IPS DF 4.7 (cell line): ENCODE results near the gene RANGRF.

ENCODE experiments used
- DNase-seq: peaks from one replicate; pipeline ENCODE4 v3.0.0-alpha.2; 2013; ENCODE audit warnings: low spot score; ENCODE audit errors: extremely low read depth

Gene RANGRF

DNA sequence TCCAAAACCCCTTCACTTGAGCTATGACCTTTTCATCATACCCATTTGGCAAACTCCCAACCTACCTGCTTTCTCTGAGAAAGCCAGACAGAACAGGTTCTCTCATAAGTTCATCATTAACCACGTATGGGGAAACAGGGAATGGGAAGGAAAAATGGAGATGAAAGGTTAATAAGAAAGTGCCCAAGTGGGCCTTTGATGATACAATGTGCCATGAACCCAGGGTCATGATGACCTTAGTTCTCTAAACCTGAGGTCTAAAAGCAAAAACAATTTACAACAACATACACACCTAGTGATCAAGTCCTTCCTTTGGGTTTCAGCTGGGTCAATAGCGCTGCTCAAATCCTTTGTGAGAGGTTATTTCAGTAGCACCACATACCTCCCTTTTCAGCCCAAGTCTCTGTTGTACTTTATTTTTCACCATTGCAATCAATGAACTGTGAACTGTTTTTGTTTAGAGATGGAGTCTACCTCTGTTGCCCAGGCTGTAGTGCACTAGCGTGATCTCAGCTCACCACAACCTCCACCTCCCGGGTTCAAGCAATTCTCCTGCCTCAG lies 14.5 kb upstream of the RANGRF start:
- no peak for DNase-seq

DNA sequence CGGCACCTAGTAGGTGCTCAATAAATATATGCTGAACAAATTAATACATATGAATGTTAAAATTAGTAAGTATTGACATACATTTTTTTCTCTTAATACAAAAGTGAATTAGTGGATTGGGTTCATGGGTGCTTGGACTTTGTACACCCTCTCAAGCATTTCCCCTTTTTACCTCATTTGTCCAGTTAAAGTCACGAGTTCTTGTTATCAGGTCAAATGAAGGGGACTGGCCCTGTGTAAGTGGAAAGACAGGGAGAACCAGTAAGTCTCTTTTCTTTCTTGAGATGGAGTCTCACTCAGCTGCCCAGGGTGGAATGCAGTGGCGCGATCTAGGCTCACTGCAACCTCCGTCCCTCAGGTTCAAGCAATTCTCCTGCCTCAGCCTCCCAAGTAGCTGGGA lies 13.7 kb upstream of the RANGRF start:
- no peak for DNase-seq

GRCh38 chr17:8275421-8276290 lies 12.8 kb upstream of the RANGRF start:
- no peak for DNase-seq

GRCh38 chr17:8277317-8277716 lies 11.2 kb upstream of the RANGRF start:
- DNase-seq: no peak

DNA sequence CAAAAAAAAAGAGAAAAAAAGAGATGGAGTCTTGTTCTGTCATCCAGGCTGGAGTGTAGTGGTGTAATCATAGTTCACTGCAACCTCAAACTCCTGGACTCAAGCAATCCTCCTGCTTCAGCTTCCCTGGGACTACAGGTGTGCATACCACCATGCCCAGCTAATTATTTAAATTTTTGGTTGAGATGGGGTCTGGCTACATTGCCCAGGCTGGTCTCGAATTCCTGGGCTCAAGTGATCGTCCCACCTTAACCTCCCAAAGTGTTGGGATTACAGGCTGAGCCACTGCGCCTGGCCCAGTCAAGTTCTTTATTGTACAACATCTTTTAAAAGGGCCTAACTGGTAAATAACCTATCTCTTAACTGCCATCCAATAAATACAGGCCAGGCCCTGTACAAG lies 6.1 kb upstream of the RANGRF start:
- no peak for DNase-seq

- DNase-seq: no peak
Observed at GRCh38 chr17:8283356-8283755, 5.1 kb upstream of the RANGRF start.

DNA sequence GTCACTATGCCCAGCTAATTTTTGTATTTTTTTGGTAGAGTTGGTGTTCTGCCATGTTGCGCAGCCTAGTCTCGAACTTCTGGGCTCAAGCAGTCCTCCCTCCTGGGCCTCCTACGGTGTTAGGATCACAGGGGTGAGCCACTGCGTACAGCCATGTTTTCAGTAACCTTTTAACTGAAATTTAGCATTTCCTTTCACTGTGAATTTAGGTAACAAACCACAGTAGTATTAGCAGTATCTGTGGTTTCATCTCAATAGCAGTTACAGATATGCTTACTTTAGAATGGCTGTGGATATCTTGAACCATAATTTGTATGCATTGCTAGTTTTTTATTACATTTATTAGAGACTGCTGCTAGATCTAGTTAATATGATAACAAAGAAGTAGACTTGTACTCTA lies 4.3 kb upstream of the RANGRF start:
- no peak for DNase-seq

GRCh38 chr17:8285270-8286181 lies 2.9 kb upstream of the RANGRF start:
- DNase-seq: no peak

DNA sequence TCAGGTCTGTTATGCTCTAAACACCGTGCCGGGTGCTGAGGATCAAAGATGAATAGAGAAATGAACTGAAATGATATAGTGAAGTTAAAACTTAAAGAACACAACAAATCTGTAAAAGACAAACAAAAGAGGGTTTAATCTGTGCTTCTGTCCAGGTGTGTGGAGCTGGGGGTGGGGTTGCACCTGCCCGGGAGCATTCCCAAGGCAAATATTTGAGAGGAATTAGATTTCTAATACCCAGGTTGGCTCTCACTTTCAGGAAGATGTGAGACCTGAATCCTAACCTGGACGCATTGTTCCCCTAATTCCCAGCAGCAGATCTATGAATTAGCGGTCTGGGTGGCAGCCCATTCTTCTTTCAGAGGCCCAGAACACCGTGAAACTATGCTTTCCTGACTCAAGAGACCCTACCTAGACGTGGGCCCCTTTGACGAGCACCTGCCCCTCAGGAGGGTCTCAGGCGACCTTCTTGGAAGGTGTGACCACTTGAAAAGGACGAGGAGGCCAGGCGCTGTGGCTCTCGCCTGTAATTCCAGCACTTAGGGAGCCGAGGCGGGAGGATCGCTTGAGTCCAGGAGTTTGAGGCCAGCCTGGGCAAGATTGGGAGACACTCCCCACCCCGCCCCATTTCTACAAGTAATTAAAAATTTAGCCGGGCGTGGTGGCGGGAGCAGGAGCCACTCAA lies 677 bp upstream of the RANGRF start:
- no peak for DNase-seq

- no peak for DNase-seq
Observed at GRCh38 chr17:8289103-8289397, 580 bp downstream of the RANGRF start.

DNA sequence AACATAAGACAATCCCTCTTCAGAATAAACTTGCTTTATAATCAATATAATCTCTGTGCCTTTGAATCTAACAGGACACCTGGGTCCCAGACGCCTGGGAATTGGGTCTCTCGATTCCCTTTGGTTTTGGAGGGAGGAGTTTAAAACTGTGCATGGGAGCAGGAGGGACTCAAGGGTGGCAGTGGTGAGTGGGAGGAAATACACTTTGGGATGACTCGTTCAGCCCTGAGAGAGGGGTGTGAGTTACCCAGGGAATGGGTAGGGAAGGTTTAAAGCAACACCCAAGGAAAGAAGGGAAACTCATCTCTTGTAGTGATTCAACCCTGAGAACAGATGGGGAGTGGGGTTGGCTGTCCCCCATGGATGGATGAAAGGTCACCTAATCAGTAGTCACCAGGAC lies 1.6 kb downstream of the RANGRF start:
- DNase-seq: no peak

DNA sequence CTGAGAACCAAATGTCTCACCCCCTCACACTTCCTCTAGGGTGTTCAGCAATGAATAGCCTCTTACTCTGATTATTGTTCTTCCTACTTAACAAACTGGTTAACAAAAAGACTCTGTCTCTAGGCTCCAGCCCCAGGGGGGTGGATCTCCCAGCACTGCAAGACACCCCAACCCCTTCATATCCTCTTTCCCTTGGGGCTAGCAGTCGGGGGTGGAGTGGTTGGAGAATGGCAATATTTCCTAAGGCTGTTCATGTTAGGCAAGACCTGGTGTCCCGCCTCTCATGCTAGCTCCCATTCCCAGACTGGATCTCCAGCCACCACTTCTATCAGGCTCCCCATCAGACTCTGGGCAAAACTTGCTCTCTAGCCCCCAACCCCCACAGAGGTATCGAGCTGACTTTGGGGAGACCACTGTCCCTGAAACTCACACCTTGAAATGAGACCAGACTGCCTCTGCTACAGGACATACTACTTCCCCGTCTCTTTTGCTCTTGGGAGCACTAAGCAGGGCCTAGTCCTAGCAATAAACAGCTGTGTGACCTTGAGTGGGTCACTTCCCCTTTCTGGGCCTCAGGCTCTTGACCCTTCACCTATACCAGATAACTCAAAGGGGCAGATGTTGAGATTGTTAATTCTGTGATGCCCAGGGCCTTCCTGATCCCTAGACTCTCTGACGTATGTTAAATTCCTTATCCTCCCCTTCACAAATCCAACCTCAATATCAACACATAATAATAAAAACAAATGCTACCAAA lies 4.3 kb downstream of the RANGRF start:
- no peak for DNase-seq

DNA sequence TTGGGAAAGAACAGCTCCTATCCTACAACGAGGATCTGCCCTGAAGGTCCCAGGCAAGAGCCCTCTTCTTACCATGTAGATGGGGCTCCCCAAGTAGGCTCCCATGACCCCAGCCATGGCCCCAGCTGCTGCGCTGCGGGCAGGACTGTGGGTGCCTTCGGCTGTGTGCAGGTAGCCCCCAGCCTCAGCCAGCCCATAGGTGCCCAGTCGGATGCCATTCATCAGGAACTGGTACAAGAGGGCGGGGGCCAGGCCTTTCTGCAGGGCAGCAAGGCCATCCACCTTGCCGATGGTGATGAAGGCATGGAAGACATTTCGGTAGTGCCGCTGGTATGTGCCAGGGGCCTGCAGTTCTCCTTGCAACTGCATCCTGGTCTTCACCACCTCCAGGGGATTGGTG lies 5.9 kb downstream of the RANGRF start:
- DNase-seq: no peak

- DNase-seq: no peak
Observed at GRCh38 chr17:8294814-8295316, 6.4 kb downstream of the RANGRF start.

- DNase-seq: no peak
Observed at GRCh38 chr17:8300226-8300625, 11.8 kb downstream of the RANGRF start.

- no peak for DNase-seq
Observed at GRCh38 chr17:8300627-8301242, 12.3 kb downstream of the RANGRF start.

GRCh38 chr17:8310601-8311123 lies 22.2 kb downstream of the RANGRF start:
- DNase-seq: no peak

DNA sequence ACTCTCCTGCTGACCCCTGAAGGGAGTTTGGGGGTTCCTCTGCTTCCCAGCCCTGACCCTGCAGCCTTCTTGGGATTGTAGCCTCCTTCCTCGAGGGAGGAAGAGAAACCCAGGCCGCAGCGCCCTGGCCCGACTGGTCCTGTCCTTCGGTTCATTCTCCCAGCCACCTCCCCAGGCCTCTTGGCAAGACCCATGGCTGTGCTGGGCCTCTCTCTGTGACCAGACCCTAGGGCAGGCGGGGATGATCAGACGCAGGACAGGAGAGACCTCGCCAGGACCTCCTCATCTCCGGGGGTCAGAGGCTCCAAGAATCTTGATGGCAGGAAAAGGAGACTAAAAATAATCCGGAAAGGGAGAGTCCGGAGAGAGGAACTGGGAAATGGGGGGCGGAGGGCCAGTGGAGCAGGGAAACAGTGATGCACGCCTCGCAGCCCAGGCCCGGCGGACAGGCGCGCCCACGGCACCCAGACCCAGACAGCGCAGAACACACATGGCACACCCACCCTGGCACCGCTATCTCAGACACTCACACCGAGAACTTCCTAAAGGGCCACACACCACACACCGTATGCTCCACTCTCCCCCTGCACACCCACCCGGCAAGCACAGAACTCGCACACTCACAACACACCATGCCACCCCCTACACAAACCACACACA lies 22.8 kb downstream of the RANGRF start:
- no peak for DNase-seq

DNA sequence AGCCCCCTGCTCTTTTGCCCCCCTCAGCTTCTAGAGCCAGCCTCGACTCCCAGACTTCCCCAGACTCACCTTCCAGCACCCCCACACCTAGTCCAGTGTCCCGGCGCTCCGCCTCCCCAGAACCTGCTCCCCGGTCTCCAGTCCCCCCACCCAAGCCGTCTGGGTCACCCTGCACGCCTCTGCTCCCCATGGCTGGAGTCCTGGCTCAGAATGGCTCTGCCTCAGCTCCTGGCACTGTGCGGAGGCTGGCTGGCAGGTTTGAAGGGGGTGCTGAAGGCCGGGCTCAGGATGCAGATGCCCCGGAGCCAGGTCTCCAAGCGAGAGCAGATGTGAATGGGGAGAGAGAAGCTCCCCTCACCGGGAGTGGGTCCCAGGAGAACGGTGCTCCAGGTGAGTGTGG lies 23.8 kb downstream of the RANGRF start:
- DNase-seq: no peak
